GM18951 (cell line): Measurements from ENCODE around the gene BCO2.

ENCODE experiments used
- POLR2A ChIP-seq: IDR thresholded peaks from 4 replicates; pipeline ENCODE4 v1.6.1; 2011; ENCODE audit warnings: mild to moderate bottlenecking; ENCODE audit not compliant: insufficient read length, insufficient read depth; ENCODE audit errors: extremely low read depth
- in situ Hi-C: fragments of 300-500 bp; cut with MboI; formaldehyde crosslinking; loops from one replicate; pipeline ENCODE4 v1.12.0; 2022; ENCODE audit warnings: low sequenced_read_pairs, mixed read lengths, inconsistent platforms; ENCODE audit not compliant: unreplicated experiment

The BCO2 gene

GRCh38 chr11:112255067-112255720, 79.9 kb downstream of the BCO2 start:
- TF ChIP-seq POLR2A, result no peak
- in situ Hi-C loops, result no loop called here

DNA sequence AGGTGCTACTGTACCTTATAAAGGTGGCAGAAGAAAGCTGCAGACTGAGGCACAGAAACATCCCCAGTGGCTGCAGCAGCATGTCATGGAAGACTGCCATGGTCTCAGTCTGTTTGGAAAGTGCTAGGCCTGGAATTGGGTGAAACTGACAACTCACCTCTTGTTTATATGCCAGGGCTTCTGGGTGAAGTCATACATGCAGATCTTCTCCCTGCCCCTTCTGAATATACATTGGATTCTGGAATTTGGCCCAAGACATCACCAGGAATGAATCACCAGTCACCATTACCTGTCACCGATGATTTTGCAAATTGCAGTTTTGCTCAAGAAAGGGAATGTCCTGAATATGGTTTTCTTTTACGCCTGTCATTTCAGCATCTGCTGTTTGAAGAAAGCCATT, 85.2 kb downstream of the BCO2 start, which contains the start of gene PLET1:
PLET1 (minus strand) TSS at position 371 of the 400 bp plus-strand sequence; CDS start at position 100, 271 bp downstream.
- no peak for TF ChIP-seq POLR2A
- in situ Hi-C loops, result no loop called here

DNA sequence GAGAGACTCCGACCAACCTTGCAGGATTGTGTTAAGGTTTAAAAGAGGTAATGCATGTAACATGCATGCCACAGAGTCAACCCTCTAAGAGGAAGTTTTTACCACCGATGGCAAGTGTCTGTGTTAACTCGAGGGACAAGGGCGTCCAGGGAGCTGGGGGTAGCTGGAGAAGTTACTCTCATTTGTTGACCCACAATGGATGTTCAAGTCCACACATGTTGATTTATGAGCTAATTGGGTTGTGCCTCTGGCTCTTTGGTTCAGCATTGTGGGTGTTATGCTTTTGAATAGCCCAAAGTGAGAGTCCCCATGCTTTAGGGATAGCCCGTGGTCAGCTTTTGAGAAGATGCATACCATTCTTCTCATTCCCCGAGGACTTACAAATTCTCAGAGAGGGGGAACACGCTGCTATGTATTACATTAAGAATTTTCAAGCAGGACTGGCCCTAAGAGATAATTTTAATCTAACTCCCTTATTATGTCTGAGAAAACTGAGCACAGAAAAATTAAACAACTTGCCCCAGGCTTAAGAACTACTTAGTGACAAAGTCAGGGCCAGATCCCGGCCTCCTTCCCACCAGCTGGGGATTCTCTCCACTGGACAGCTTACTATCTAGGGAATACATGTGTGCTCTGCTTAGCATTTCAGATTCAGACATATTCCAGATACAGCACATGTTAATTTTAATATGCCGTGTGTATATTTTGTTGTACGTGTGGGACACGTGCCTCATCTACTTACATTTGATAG, 90.5 kb downstream of the BCO2 start:
- in situ Hi-C loops, result no loop called here
- TF ChIP-seq POLR2A, result no peak

- no peak for TF ChIP-seq POLR2A
- in situ Hi-C loops, result no loop called here
Measured at GRCh38 chr11:112266410-112266778, 91.1 kb downstream of the BCO2 start.

DNA sequence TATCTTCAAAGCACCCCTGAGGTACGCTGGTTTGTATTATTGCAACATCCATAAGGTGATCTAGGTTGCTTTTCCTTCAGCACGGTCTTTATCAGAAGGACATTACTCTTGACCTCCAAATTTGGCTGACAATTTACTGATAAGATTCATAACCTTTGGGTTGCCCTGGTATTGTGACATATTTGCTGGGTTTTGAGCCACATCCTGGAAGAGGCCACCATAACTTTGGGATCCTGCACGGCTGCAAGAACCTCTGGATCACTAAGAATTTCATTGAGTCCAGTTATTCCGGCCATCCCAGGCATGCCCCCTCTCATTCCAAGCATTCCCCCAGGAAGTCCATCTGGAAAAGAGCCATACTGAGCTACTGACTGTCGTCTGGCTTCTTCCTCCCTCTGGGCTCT, 91.9 kb downstream of the BCO2 start:
- no peak for TF ChIP-seq POLR2A
- in situ Hi-C loops, result no loop called here

GRCh38 chr11:112268406-112268805, 93.1 kb downstream of the BCO2 start:
- TF ChIP-seq POLR2A, result no peak
- in situ Hi-C loops, result no loop called here
